SU-DHL-6 (cell line): ENCODE data around the gene CTNNBL1.

Experiments
- EZH2phosphoT487 ChIP-seq: fragments of 200-600 bp; sonication (generic), shearing (Covaris generic); conservative IDR thresholded peaks from 2 replicates; pipeline ENCODE4 v1.6.1; 2018; ENCODE audit warnings: mild to moderate bottlenecking, antibody characterized with exemption, low read length, moderate library complexity, mixed read lengths
- TF ChIP-seq, protein P1 (sequence below): fragments of 200-600 bp; sonication (generic); IDR thresholded peaks from one replicate; pipeline ENCODE4 v1.5.1; 2017; ENCODE audit warnings: antibody characterized with exemption, mild to moderate bottlenecking, low read length, moderate library complexity; ENCODE audit not compliant: insufficient read depth, poor library complexity, severe bottlenecking

DNA sequence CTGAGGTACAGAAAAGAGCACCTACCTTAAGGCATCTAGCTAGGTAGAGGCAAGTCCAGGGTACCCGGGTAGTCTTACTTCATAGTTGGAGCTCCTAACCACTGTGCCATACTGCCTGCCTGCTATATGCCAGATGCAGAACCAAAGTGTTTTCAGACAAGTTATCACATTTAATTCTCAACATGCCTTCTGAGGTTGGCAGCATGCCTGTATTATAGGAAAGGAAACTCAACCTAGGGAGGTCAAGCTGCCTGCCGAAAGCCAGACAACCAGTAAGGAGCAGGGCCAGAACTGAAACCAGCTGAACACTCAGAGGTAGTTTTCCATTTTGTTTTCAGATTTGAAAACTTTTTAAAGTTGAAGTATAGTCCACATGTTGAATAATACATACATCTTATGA is 5.4 kb downstream of the CTNNBL1 start:
- TF ChIP-seq, protein P1, sequence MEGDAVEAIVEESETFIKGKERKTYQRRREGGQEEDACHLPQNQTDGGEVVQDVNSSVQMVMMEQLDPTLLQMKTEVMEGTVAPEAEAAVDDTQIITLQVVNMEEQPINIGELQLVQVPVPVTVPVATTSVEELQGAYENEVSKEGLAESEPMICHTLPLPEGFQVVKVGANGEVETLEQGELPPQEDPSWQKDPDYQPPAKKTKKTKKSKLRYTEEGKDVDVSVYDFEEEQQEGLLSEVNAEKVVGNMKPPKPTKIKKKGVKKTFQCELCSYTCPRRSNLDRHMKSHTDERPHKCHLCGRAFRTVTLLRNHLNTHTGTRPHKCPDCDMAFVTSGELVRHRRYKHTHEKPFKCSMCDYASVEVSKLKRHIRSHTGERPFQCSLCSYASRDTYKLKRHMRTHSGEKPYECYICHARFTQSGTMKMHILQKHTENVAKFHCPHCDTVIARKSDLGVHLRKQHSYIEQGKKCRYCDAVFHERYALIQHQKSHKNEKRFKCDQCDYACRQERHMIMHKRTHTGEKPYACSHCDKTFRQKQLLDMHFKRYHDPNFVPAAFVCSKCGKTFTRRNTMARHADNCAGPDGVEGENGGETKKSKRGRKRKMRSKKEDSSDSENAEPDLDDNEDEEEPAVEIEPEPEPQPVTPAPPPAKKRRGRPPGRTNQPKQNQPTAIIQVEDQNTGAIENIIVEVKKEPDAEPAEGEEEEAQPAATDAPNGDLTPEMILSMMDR = no peak
- TF ChIP-seq EZH2phosphoT487 = no peak
